ENCODE results near the gene TACR1. TPM values are rescaled to one million over a fixed set of nuclear protein-coding genes. Genes with fewer than 3 reads are reported as not detected.

Gene TACR1
- total RNA-seq, 1 experiment from 2014 or later: not detected

GRCh38 chr2:75100011-75100800 is 99.1 kb downstream of the TACR1 start:
- no peak overlapping the region for H2AFZ ChIP-seq (ENCODE audit: low read depth, low read length, poor library complexity, severe bottlenecking)
- H3K4me2 ChIP-seq (ENCODE audit: low read length): no peak overlapping the region; the same call in 1 of the 2 replicates
- intact Hi-C loops (cut with micrococcal nuclease): no loop called here
- no peaks in the 10 kb centered on the region for H4K20me1 ChIP-seq (ENCODE audit: insufficient read depth)
- no peak overlapping the region for H3K4me3 ChIP-seq (replicated peaks in 1 of 2; ENCODE audit: low read depth in 1 of 2, low read length in 2 of 2)
- H3K27ac ChIP-seq (ENCODE audit: low read depth, low read length): no peak overlapping the region
- CTCF ChIA-PET: interaction anchor here (0.8 to 1.7 kb wide), 2 partner anchors 8 to 141 kb away, joined by 3 to 6 read pairs; no protein-coding TSS in a partner anchor
- POLR2A ChIA-PET: no interaction called here
- no peaks in the 10 kb centered on the region for H3K9me2 ChIP-seq (ENCODE audit: insufficient read depth)
- H3K9me3 ChIP-seq (ENCODE audit: control insufficient read depth in 1 of 2, insufficient read depth in 1 of 2, low read depth in 1 of 2, low read length in 2 of 2): no peaks in the 10 kb centered on the region
- no peak overlapping the region for H3K9ac ChIP-seq (ENCODE audit: low read length)
- no TSS peak for BruUV-seq (replicated peaks)
- peaks cover 2 to 16% of the 10 kb centered on the region in 2 experiments; a peak in 2 of 4 replicates for H3K4me1 ChIP-seq (ENCODE audit: control insufficient read depth in 1 of 2, insufficient read depth in 2 of 2, low read length in 2 of 2)
- RAD21 ChIA-PET (ENCODE audit: low non-redundant PET in 1 of 2, low total read pairs in 2 of 2, uncharacterized antibody in 2 of 2, unreplicated experiment in 2 of 2): no interaction called here
- H3K27me3 ChIP-seq (ENCODE audit: insufficient read depth, low read length): peaks cover 28% of the 10 kb centered on the region
- H3K79me2 ChIP-seq (ENCODE audit: insufficient read depth, low read length): no peaks in the 10 kb centered on the region
- no peaks in the 10 kb centered on the region for H3K36me3 ChIP-seq (ENCODE audit: control insufficient read depth in 1 of 2, insufficient read depth in 2 of 2, low read length in 2 of 2)
- no peak for DNase-seq (ENCODE audit: low read depth, low spot score)
- peak; percentile 36 for ATAC-seq
- TF ChIP-seq ELF1 (IDR thresholded peaks at IDR 0.05; ENCODE audit: borderline replicate concordance, low read depth) (no peak), SP1 (IDR thresholded peaks at IDR 0.05; ENCODE audit: low read depth) (no peak), RAD21 (IDR thresholded peaks at IDR 0.05; ENCODE audit: low read depth) (no peak), JUND (IDR thresholded peaks at IDR 0.05) (no peak), ZBTB33 (IDR thresholded peaks at IDR 0.05; ENCODE audit: extremely low read depth, insufficient replicate concordance, low read length) (no peak), YY1 (IDR thresholded peaks at IDR 0.05; ENCODE audit: extremely low read depth, insufficient replicate concordance, low read depth, low read length) (no peak), FOSL1 (IDR thresholded peaks at IDR 0.05; ENCODE audit: low read depth) (no peak), CBX3 (IDR thresholded peaks at IDR 0.05; ENCODE audit: low read depth) (no peak)
- TF ChIP-seq, protein P1, sequence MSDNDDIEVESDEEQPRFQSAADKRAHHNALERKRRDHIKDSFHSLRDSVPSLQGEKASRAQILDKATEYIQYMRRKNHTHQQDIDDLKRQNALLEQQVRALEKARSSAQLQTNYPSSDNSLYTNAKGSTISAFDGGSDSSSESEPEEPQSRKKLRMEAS (IDR thresholded peaks at IDR 0.05): no peak

Measured in HCT116 (cell line).